SH-SY5Y (cell line): Measurements from ENCODE around the gene WDR7.

Experiments
- GATA2 ChIP-seq: IDR thresholded peaks from 2 replicates; pipeline ENCODE4 v1.6.1; 2011; ENCODE audit warnings: mild to moderate bottlenecking, low read depth, low read length
- GATA3 ChIP-seq: IDR thresholded peaks from 2 replicates; pipeline ENCODE4 v1.6.1; 2011; ENCODE audit warnings: low read depth, mild to moderate bottlenecking, low read length, moderate library complexity

GRCh38 chr18:56807901-56808300, 156.7 kb downstream of the WDR7 start:
- no peak for TF ChIP-seq GATA2
- no peak for TF ChIP-seq GATA3
